ENCODE data around the gene DPYSL3. TPM values are rescaled to one million over a fixed set of nuclear protein-coding genes. Genes with fewer than 3 reads are reported as not detected.
"Not testable (repeated sequence)": the region's sequence is repeated elsewhere in the genome, so short reads cannot be mapped to it uniquely, and the experiment has no call there.

DPYSL3 gene
- polyA plus RNA-seq, 1 donor from 2014 or later = not detected

GRCh38 chr5:147373328-147373727, 136.5 kb downstream of the DPYSL3 start:
- H3K4me3 Mint-ChIP-seq = no peak overlapping the region
- H3K27me3 Mint-ChIP-seq = no peaks in the 10 kb centered on the region
- no peak overlapping the region for H3K27ac Mint-ChIP-seq
- no peaks in the 10 kb centered on the region for H3K4me1 Mint-ChIP-seq
- H3K36me3 Mint-ChIP-seq = no peaks in the 10 kb centered on the region
- H3K9me3 Mint-ChIP-seq = peaks cover 0 to 8% (median 6%) of the 10 kb centered on the region in 3 donors

- Mint-ChIP-seq H3K27me3 (no peaks in the 10 kb centered on the region), H3K4me1 (no peaks in the 10 kb centered on the region), H3K36me3 (no peaks in the 10 kb centered on the region), H3K9me3 (peaks cover 0 to 6% (median 3%) of the 10 kb centered on the region in 3 donors), H3K4me3 (no peak overlapping the region), H3K27ac (no peak overlapping the region)
These were observed 137.7 kb downstream of the DPYSL3 start for GRCh38 chr5:147372191-147372590.

- H3K27ac Mint-ChIP-seq = no peak overlapping the region
- no peaks in the 10 kb centered on the region for H3K36me3 Mint-ChIP-seq
- H3K4me3 Mint-ChIP-seq = no peak overlapping the region
- peaks cover 0 to 3% (median 2%) of the 10 kb centered on the region in 3 donors for H3K9me3 Mint-ChIP-seq
- no peaks in the 10 kb centered on the region for H3K4me1 Mint-ChIP-seq
- no peaks in the 10 kb centered on the region for H3K27me3 Mint-ChIP-seq
These were observed 138.6 kb downstream of the DPYSL3 start for GRCh38 chr5:147371290-147371689.

- H3K4me1 Mint-ChIP-seq = no peaks in the 10 kb centered on the region
- H3K27me3 Mint-ChIP-seq = no peaks in the 10 kb centered on the region
- peaks cover 0 to 6% (median 0%) of the 10 kb centered on the region in 3 donors for H3K9me3 Mint-ChIP-seq
- H3K36me3 Mint-ChIP-seq = no peaks in the 10 kb centered on the region
- no peak overlapping the region for H3K27ac Mint-ChIP-seq
- no peak overlapping the region for H3K4me3 Mint-ChIP-seq
These were observed 140.0 kb downstream of the DPYSL3 start for GRCh38 chr5:147369742-147370374.

- H3K27me3 Mint-ChIP-seq, H3K27ac Mint-ChIP-seq, H3K36me3 Mint-ChIP-seq, H3K4me1 Mint-ChIP-seq, H3K9me3 Mint-ChIP-seq, H3K4me3 Mint-ChIP-seq: not testable (repeated sequence)
These were observed 142.5 kb downstream of the DPYSL3 start for GRCh38 chr5:147367381-147367780.

GRCh38 chr5:147361441-147362175, 148.3 kb downstream of the DPYSL3 start:
- H3K36me3 Mint-ChIP-seq = no peaks in the 10 kb centered on the region
- no peaks in the 10 kb centered on the region for H3K4me1 Mint-ChIP-seq
- H3K27me3 Mint-ChIP-seq = no peaks in the 10 kb centered on the region
- H3K27ac Mint-ChIP-seq = no peak overlapping the region
- peaks cover 0 to 5% (median 2%) of the 10 kb centered on the region in 3 donors for H3K9me3 Mint-ChIP-seq
- H3K4me3 Mint-ChIP-seq = no peak overlapping the region

GRCh38 chr5:147360816-147361215, 149.1 kb downstream of the DPYSL3 start:
- Mint-ChIP-seq H3K27ac (no peak overlapping the region), H3K4me3 (no peak overlapping the region), H3K36me3 (no peaks in the 10 kb centered on the region), H3K9me3 (peaks cover 0 to 5% (median 2%) of the 10 kb centered on the region in 3 donors), H3K4me1 (no peaks in the 10 kb centered on the region), H3K27me3 (no peaks in the 10 kb centered on the region)

GRCh38 chr5:147359581-147359980, 150.3 kb downstream of the DPYSL3 start:
- Mint-ChIP-seq H3K4me1 (no peaks in the 10 kb centered on the region), H3K27me3 (no peaks in the 10 kb centered on the region), H3K27ac (no peak overlapping the region), H3K4me3 (no peak overlapping the region), H3K9me3 (peaks cover 0 to 2% (median 0%) of the 10 kb centered on the region in 3 donors), H3K36me3 (no peaks in the 10 kb centered on the region)

- Mint-ChIP-seq H3K27ac (no peak overlapping the region), H3K4me1 (no peaks in the 10 kb centered on the region), H3K4me3 (no peak overlapping the region), H3K27me3 (no peaks in the 10 kb centered on the region), H3K36me3 (no peaks in the 10 kb centered on the region), H3K9me3 (peaks cover 0 to under 1% (median 0%) of the 10 kb centered on the region in 3 donors)
These were observed 150.8 kb downstream of the DPYSL3 start for GRCh38 chr5:147359101-147359500.

- Mint-ChIP-seq H3K4me3 (no peak overlapping the region), H3K4me1 (no peaks in the 10 kb centered on the region), H3K9me3 (peaks cover 0 to 3% (median 0%) of the 10 kb centered on the region in 3 donors), H3K27ac (no peak overlapping the region), H3K36me3 (no peaks in the 10 kb centered on the region), H3K27me3 (no peaks in the 10 kb centered on the region)
These were observed 160.6 kb downstream of the DPYSL3 start for GRCh38 chr5:147349241-147349640.

- H3K4me1 Mint-ChIP-seq = no peaks in the 10 kb centered on the region
- no peak overlapping the region for H3K4me3 Mint-ChIP-seq
- no peaks in the 10 kb centered on the region for H3K36me3 Mint-ChIP-seq
- H3K27me3 Mint-ChIP-seq = no peaks in the 10 kb centered on the region
- peaks cover 0 to 3% (median 0%) of the 10 kb centered on the region in 3 donors for H3K9me3 Mint-ChIP-seq
- H3K27ac Mint-ChIP-seq = no peak overlapping the region
These were observed 161.4 kb downstream of the DPYSL3 start for GRCh38 chr5:147348451-147348850.

GRCh38 chr5:147348046-147348445, 161.8 kb downstream of the DPYSL3 start:
- Mint-ChIP-seq H3K36me3 (no peaks in the 10 kb centered on the region), H3K4me1 (no peaks in the 10 kb centered on the region), H3K27ac (no peak overlapping the region), H3K4me3 (no peak overlapping the region), H3K9me3 (peaks cover 0 to 3% (median 0%) of the 10 kb centered on the region in 3 donors), H3K27me3 (no peaks in the 10 kb centered on the region)

GRCh38 chr5:147346006-147346561, 163.8 kb downstream of the DPYSL3 start:
- Mint-ChIP-seq H3K4me3 (no peak overlapping the region), H3K27ac (no peak overlapping the region), H3K9me3 (peaks cover 0 to 3% (median 0%) of the 10 kb centered on the region in 3 donors), H3K27me3 (no peaks in the 10 kb centered on the region), H3K36me3 (no peaks in the 10 kb centered on the region), H3K4me1 (no peaks in the 10 kb centered on the region)

GRCh38 chr5:147344861-147345260, 165.0 kb downstream of the DPYSL3 start:
- no peak overlapping the region for H3K27ac Mint-ChIP-seq

GRCh38 chr5:147341345-147341744, 168.5 kb downstream of the DPYSL3 start:
- Mint-ChIP-seq H3K4me3 (no peak overlapping the region), H3K27ac (no peak overlapping the region), H3K36me3 (no peaks in the 10 kb centered on the region)

More at GRCh38 chr5:147344861-147345260, 165.0 kb downstream of the DPYSL3 start:
- peaks cover 0 to 3% (median 0%) of the 10 kb centered on the region in 3 donors for H3K9me3 Mint-ChIP-seq
- no peaks in the 10 kb centered on the region for H3K27me3 Mint-ChIP-seq
- no peak overlapping the region for H3K4me3 Mint-ChIP-seq
- no peaks in the 10 kb centered on the region for H3K36me3 Mint-ChIP-seq
- H3K4me1 Mint-ChIP-seq = no peaks in the 10 kb centered on the region

More at GRCh38 chr5:147341345-147341744, 168.5 kb downstream of the DPYSL3 start:
- Mint-ChIP-seq H3K27me3 (no peaks in the 10 kb centered on the region), H3K9me3 (peaks cover 0 to 7% (median 5%) of the 10 kb centered on the region in 3 donors), H3K4me1 (no peaks in the 10 kb centered on the region)

Data from IgD-negative memory B cell (primary cell).